WERI-Rb-1 (cell line): ENCODE measurements around the gene ITGB2.

Experiments
- DNase-seq: peaks from one replicate; pipeline ENCODE4 v3.0.0-alpha.2; 2020
- H3K27ac ChIP-seq: fragments of 250-450 bp; sonication (Bioruptor Pico); 2 replicates; pipeline ENCODE4 v1.5.1; 2020; ENCODE audit warnings: mild to moderate bottlenecking, moderate library complexity
- H3K27me3 ChIP-seq: fragments of 250-450 bp; sonication (Bioruptor Pico); 2 replicates; pipeline ENCODE4 v1.5.1; 2021; ENCODE audit warnings: mild to moderate bottlenecking, low read depth, moderate library complexity; ENCODE audit not compliant: insufficient read depth, severe bottlenecking
- H3K36me3 ChIP-seq: fragments of 250-450 bp; sonication (Bioruptor Pico); 2 replicates; pipeline ENCODE4 v1.5.1; 2020; ENCODE audit warnings: mild to moderate bottlenecking, moderate library complexity
- H3K4me3 ChIP-seq: 2 replicates; pipeline ENCODE4 v1.5.1; 2011; ENCODE audit warnings: low read depth, mild to moderate bottlenecking, control low read depth, low read length
- H3K9me3 ChIP-seq: fragments of 250-450 bp; sonication (Bioruptor Pico); 2 replicates; pipeline ENCODE4 v1.5.1; 2021; ENCODE audit warnings: mild to moderate bottlenecking, moderate library complexity; ENCODE audit not compliant: severe bottlenecking
- CTCF ChIP-seq: IDR thresholded peaks from 2 replicates; pipeline ENCODE4 v1.5.1; 2011; ENCODE audit warnings: low read depth, mild to moderate bottlenecking, control low read depth, inconsistent platforms, low read length

Gene ITGB2

GRCh38 chr21:44895859-44896258, 24.8 kb downstream of the ITGB2 start:
- no peak for TF ChIP-seq CTCF
- Histone ChIP-seq H3K9me3 (no peaks in the 10 kb centered on the region), H3K27me3 (no peaks in the 10 kb centered on the region), H3K36me3 (no peaks in the 10 kb centered on the region), H3K27ac (no peak overlapping the region), H3K4me3 (no peak overlapping the region)
- no peak for DNase-seq

- H3K27me3 ChIP-seq = no peaks in the 10 kb centered on the region
- TF ChIP-seq CTCF = no peak
- no peaks in the 10 kb centered on the region for H3K36me3 ChIP-seq
- H3K9me3 ChIP-seq = no peaks in the 10 kb centered on the region
- no peak overlapping the region for H3K4me3 ChIP-seq
- no peak overlapping the region for H3K27ac ChIP-seq
- no peak for DNase-seq
Measured at GRCh38 chr21:44894687-44895302, 25.9 kb downstream of the ITGB2 start.

GRCh38 chr21:44893948-44894656, 26.6 kb downstream of the ITGB2 start:
- H3K36me3 ChIP-seq = no peaks in the 10 kb centered on the region
- no peak for TF ChIP-seq CTCF
- H3K27ac ChIP-seq = no peak overlapping the region
- no peaks in the 10 kb centered on the region for H3K27me3 ChIP-seq
- no peaks in the 10 kb centered on the region for H3K9me3 ChIP-seq
- H3K4me3 ChIP-seq = no peak overlapping the region
- DNase-seq = no peak

- no peak overlapping the region for H3K4me3 ChIP-seq
- no peaks in the 10 kb centered on the region for H3K36me3 ChIP-seq
- no peak for TF ChIP-seq CTCF
- DNase-seq = no peak
- no peaks in the 10 kb centered on the region for H3K27me3 ChIP-seq
- H3K27ac ChIP-seq = no peak overlapping the region
- H3K9me3 ChIP-seq = no peaks in the 10 kb centered on the region
Measured at GRCh38 chr21:44893278-44893556, 27.5 kb downstream of the ITGB2 start.

GRCh38 chr21:44892536-44893277, 28.0 kb downstream of the ITGB2 start:
- no peak overlapping the region for H3K4me3 ChIP-seq
- H3K27ac ChIP-seq = no peak overlapping the region
- TF ChIP-seq CTCF = peak; percentile 93
- no peaks in the 10 kb centered on the region for H3K9me3 ChIP-seq
- no peaks in the 10 kb centered on the region for H3K36me3 ChIP-seq
- H3K27me3 ChIP-seq = no peaks in the 10 kb centered on the region
- DNase-seq = peak; percentile 78
